ENCODE measurements around the gene FCRL5. TPM values are rescaled to one million over a fixed set of nuclear protein-coding genes. Genes with fewer than 3 reads are reported as not detected.
A peak's percentile ranks its signal among the peaks of the same experiment; 100 is the strongest.
"Not testable (repeated sequence)": the region's sequence is repeated elsewhere in the genome, so short reads cannot be mapped to it uniquely, and the experiment has no call there.

The FCRL5 gene
- total and polyA plus RNA-seq, 8 donors = 0.37 to 4.8 (median 0.76) TPM; not detected in 3

- peak; percentile 79 to 80 for DNase-seq
- H3K4me3 ChIP-seq = no peak overlapping the region
- TF ChIP-seq CTCF (IDR thresholded peaks at IDR 0.05) = peak in 4 of 7 experiments; percentile 15 to 69 (median 50)
- TF ChIP-seq POLR2A (IDR thresholded peaks at IDR 0.05) = no peak
- no peak for TF ChIP-seq POLR2AphosphoS5 (IDR thresholded peaks at IDR 0.05)
- TF ChIP-seq EP300 (IDR thresholded peaks at IDR 0.05) = no peak
- H3K4me1 ChIP-seq = no peaks in the 10 kb centered on the region
- intact Hi-C loops (cut with DNase I; ENCODE audit: low total_unique reads) = no loop called here
- 17 to 25% (median 22%) methylated on average over 11 to 14 of the region's 14 CpGs for WGBS, 5 donors
- H3K36me3 ChIP-seq = no peaks in the 10 kb centered on the region
- H3K27ac ChIP-seq = no peak overlapping the region
- peaks cover 0 to 10% (median 0%) of the 10 kb centered on the region in 3 donors for H3K27me3 ChIP-seq
- no peaks in the 10 kb centered on the region for H3K9me3 ChIP-seq
Measured at GRCh38 chr1:157490467-157491165, 61.7 kb downstream of the FCRL5 start.

- 71 to 90% (median 78%) methylated on average over 2 of the region's 2 CpGs for WGBS, 5 donors
- Histone ChIP-seq H3K9me3 (no peaks in the 10 kb centered on the region), H3K36me3 (no peaks in the 10 kb centered on the region), H3K27ac (no peak overlapping the region), H3K4me3 (no peak overlapping the region), H3K4me1 (no peaks in the 10 kb centered on the region), H3K27me3 (peaks cover 0 to 6% (median 0%) of the 10 kb centered on the region in 3 donors)
- TF ChIP-seq POLR2A (IDR thresholded peaks at IDR 0.05) = no peak
- no peak for DNase-seq
- intact Hi-C loops (cut with DNase I; ENCODE audit: low total_unique reads) = loop anchor here (5.0 to 10.0 kb wide), 2 partner anchors 113 to 291 kb away; no protein-coding TSS in a partner anchor
Measured at GRCh38 chr1:157488156-157488555, 64.2 kb downstream of the FCRL5 start.

- H3K27ac ChIP-seq = no peak overlapping the region
- TF ChIP-seq EP300 (IDR thresholded peaks at IDR 0.05) (no peak), POLR2AphosphoS5 (IDR thresholded peaks at IDR 0.05) (no peak), POLR2A (IDR thresholded peaks at IDR 0.05) (no peak), CTCF (IDR thresholded peaks at IDR 0.05) (no peak)
- H3K27me3 ChIP-seq = peaks cover 0 to 6% (median 0%) of the 10 kb centered on the region in 3 donors
- no peak for DNase-seq
- H3K4me3 ChIP-seq = no peak overlapping the region
- 65 to 81% (median 78%) methylated on average over 1 of the region's 1 CpG for WGBS, 5 donors
- intact Hi-C loops (cut with DNase I; ENCODE audit: low total_unique reads) = loop anchor here (5.0 to 10.0 kb wide), 2 partner anchors 113 to 290 kb away; no protein-coding TSS in a partner anchor
- no peaks in the 10 kb centered on the region for H3K4me1 ChIP-seq
- no peaks in the 10 kb centered on the region for H3K9me3 ChIP-seq
- H3K36me3 ChIP-seq = no peaks in the 10 kb centered on the region
Measured at GRCh38 chr1:157487504-157487903, 64.8 kb downstream of the FCRL5 start.

GRCh38 chr1:157487096-157487495 lies 65.2 kb downstream of the FCRL5 start:
- H3K4me1 ChIP-seq = no peaks in the 10 kb centered on the region
- H3K27ac ChIP-seq = no peak overlapping the region
- TF ChIP-seq POLR2A (IDR thresholded peaks at IDR 0.05) (no peak), CTCF (IDR thresholded peaks at IDR 0.05) (no peak), POLR2AphosphoS5 (IDR thresholded peaks at IDR 0.05) (no peak), EP300 (IDR thresholded peaks at IDR 0.05) (no peak)
- no peaks in the 10 kb centered on the region for H3K9me3 ChIP-seq
- no peak for DNase-seq
- H3K36me3 ChIP-seq = no peaks in the 10 kb centered on the region
- peaks cover 0 to 6% (median 0%) of the 10 kb centered on the region in 3 donors for H3K27me3 ChIP-seq
- intact Hi-C loops (cut with DNase I; ENCODE audit: low total_unique reads) = loop anchor here (5.0 to 10.0 kb wide), 2 partner anchors 112 to 290 kb away; no protein-coding TSS in a partner anchor
- WGBS, 5 donors = 17 to 35% (median 24%) methylated on average over 2 of the region's 2 CpGs
- H3K4me3 ChIP-seq = no peak overlapping the region

- not testable (repeated sequence) for DNase-seq, H3K4me3 ChIP-seq, H3K9me3 ChIP-seq, H3K36me3 ChIP-seq, H3K4me1 ChIP-seq, H3K27me3 ChIP-seq, H3K27ac ChIP-seq
- intact Hi-C loops (cut with DNase I; ENCODE audit: low total_unique reads) = loop anchor here (5.0 to 10.0 kb wide), 2 partner anchors 112 to 289 kb away; no protein-coding TSS in a partner anchor
- WGBS, 5 donors = 79 to 90% (median 84%) methylated on average over 2 of the region's 2 CpGs; no CpG with 5 or more reads in 1 of the 5 donors
Measured at GRCh38 chr1:157486400-157486799, 65.9 kb downstream of the FCRL5 start.
